B cell (primary cell): ENCODE data around the gene KCNJ12. TPM values are rescaled to one million over a fixed set of nuclear protein-coding genes. Genes with fewer than 3 reads are reported as not detected.

Experiments used
- ATAC-seq: fragments of 200-7000 bp; cut with Tn5 transposase; one replicate; pipeline ENCODE4 v1.10.0; 2021; ENCODE audit warnings: low read depth, mild to moderate bottlenecking, moderate number of reproducible peaks, moderate library complexity
- CTCF ChIA-PET: fragments of 350-600 bp; sonication (Branson Sonifier 250); formaldehyde crosslinking; loops from one replicate; lab custom pipeline; 2021; ENCODE audit warnings: antibody characterized with exemption, inconsistent platforms; lab: Charles Lee
- POLR2A ChIA-PET: fragments of 350-600 bp; sonication (Branson Sonifier 250); formaldehyde crosslinking; loops from one replicate; lab custom pipeline; 2021; ENCODE audit warnings: antibody characterized with exemption; lab: Charles Lee
- DNase-seq: peaks from one replicate; pipeline ENCODE4 v3.0.0; 2013
- H2AFZ ChIP-seq: 2 replicates; pipeline ENCODE4 v1.6.1; 2012; ENCODE audit warnings: mild to moderate bottlenecking, low read depth, low read length; ENCODE audit not compliant: insufficient read depth, poor library complexity, severe bottlenecking
- H3K27ac ChIP-seq, 2 donors: 1 replicate in 1 of 2; 2 replicates in 1 of 2; pipeline ENCODE4 v1.5.1; 2012 to 2013; ENCODE audit warnings: low read length in 2 of 2, mild to moderate bottlenecking in 2 of 2, moderate library complexity in 1 of 2
- H3K27me3 ChIP-seq, 4 experiments: fragments of 200-600 bp in 1 of 4; sonication (generic) in 1 of 4; replicated peaks in 1 of 4; 1 replicate in 2 of 4; 2 replicates in 2 of 4; pipeline versions ENCODE4 v1.6.1 to v1.7.0; 2013 to 2016; ENCODE audit warnings: low read length in 3 of 4, mild to moderate bottlenecking in 2 of 4, mixed read lengths in 1 of 4, moderate library complexity in 1 of 4; ENCODE audit not compliant: insufficient read depth in 4 of 4, control insufficient read depth in 3 of 4; ENCODE audit errors: control extremely low read depth in 1 of 4
- H3K36me3 ChIP-seq, 2 experiments: replicated peaks in 1 of 2; 1 replicate in 1 of 2; 2 replicates in 1 of 2; pipeline versions ENCODE4 v1.6.1 to v1.7.1; 2013; ENCODE audit warnings: low read length in 1 of 2; ENCODE audit not compliant: insufficient read depth in 2 of 2, control insufficient read depth in 1 of 2; ENCODE audit errors: control extremely low read depth in 1 of 2, extremely low read depth in 1 of 2
- H3K4me1 ChIP-seq, 2 donors: fragments of 200-600 bp in 1 of 2; sonication (generic) in 1 of 2; 1 replicate in 1 of 2; 2 replicates in 1 of 2; pipeline versions ENCODE4 v1.5.1 to v1.6.1; 2013 to 2017; ENCODE audit warnings: low read length in 2 of 2; ENCODE audit not compliant: control insufficient read depth in 2 of 2, insufficient read depth in 2 of 2
- H3K4me2 ChIP-seq: replicated peaks from 2 replicates; pipeline ENCODE3; 2012; ENCODE audit warnings: mild to moderate bottlenecking, low read depth, low read length; ENCODE audit not compliant: poor library complexity, severe bottlenecking
- H3K4me3 ChIP-seq, 5 experiments: fragments of 200-600 bp in 1 of 5; sonication (generic) in 1 of 5; 1 replicate in 3 of 5; 2 replicates in 2 of 5; pipeline versions ENCODE4 v1.5.1 to v1.7.0; 2011 to 2016; ENCODE audit warnings: low read length in 4 of 5, mild to moderate bottlenecking in 4 of 5, low read depth in 2 of 5, control low read depth in 1 of 5, moderate library complexity in 1 of 5; ENCODE audit not compliant: insufficient read depth in 1 of 5; ENCODE audit errors: control extremely low read depth in 1 of 5, extremely low read depth in 1 of 5
- H3K79me2 ChIP-seq: fragments of 200-600 bp; sonication (generic); one replicate; pipeline ENCODE4 v1.6.0; 2016; ENCODE audit warnings: low read length; ENCODE audit not compliant: control insufficient read depth, insufficient read depth
- H3K9ac ChIP-seq: fragments of 200-600 bp; sonication (generic); 2 replicates; pipeline ENCODE4 v1.6.1; 2017; ENCODE audit warnings: mild to moderate bottlenecking, low read length, moderate library complexity
- H3K9me3 ChIP-seq, 3 donors: one replicate each; pipeline versions ENCODE4 v1.6.1 to v1.7.1; 2013; ENCODE audit warnings: low read length in 2 of 3; ENCODE audit not compliant: control insufficient read depth in 2 of 3, insufficient read depth in 1 of 3; ENCODE audit errors: control extremely low read depth in 1 of 3
- H4K20me1 ChIP-seq: 2 replicates; pipeline ENCODE4 v1.6.0; 2012; ENCODE audit warnings: mild to moderate bottlenecking, low read length; ENCODE audit not compliant: insufficient read depth, control insufficient read depth, poor library complexity, severe bottlenecking
- H3K27ac Mint-ChIP-seq: one replicate; pipeline ENCODE4 v1.8.0; 2021; ENCODE audit warnings: mixed read lengths
- H3K27me3 Mint-ChIP-seq: one replicate; pipeline ENCODE4 v1.8.0; 2021; ENCODE audit warnings: mixed read lengths
- H3K4me1 Mint-ChIP-seq: one replicate; pipeline ENCODE4 v1.8.0; 2021; ENCODE audit warnings: mixed read lengths
- H3K4me3 Mint-ChIP-seq: one replicate; pipeline ENCODE4 v1.8.0; 2021; ENCODE audit warnings: mixed read lengths
- H3K9me3 Mint-ChIP-seq: one replicate; pipeline ENCODE4 v1.8.0; 2022; ENCODE audit warnings: mixed read lengths; ENCODE audit not compliant: insufficient read depth
- CTCF ChIP-seq: fragments of 200-600 bp; IDR thresholded peaks from one replicate; pipeline ENCODE4 v1.8.0; 2022; ENCODE audit warnings: antibody characterized with exemption, mild to moderate bottlenecking
- EZH2 ChIP-seq: IDR thresholded peaks from 2 replicates; pipeline ENCODE4 v1.6.1; 2012; ENCODE audit warnings: borderline replicate concordance, low read depth, mild to moderate bottlenecking, moderate library complexity, low read length; ENCODE audit not compliant: insufficient read depth, poor library complexity, severe bottlenecking
- WGBS: methylation state at CpG from one replicate; pipeline ENCODE4 v1.1.5; 2013; ENCODE audit warnings: missing lambda C conversion rate; ENCODE audit not compliant: insufficient coverage; 5-methylcytosine and 5-hydroxymethylcytosine counted together
- intact Hi-C: fragments of 100-400 bp; cut with micrococcal nuclease; formaldehyde crosslinking; loops from one replicate; pipeline ENCODE4 v1.10.0; 2022
- polyA plus RNA-seq: library from polyadenylated mRNA; depleted of rRNA; stranded (reverse); fragments of >200 nt; gene quantifications from 2 replicates; pipeline ENCODE4 v1.2.3, GENCODE V29; 2012
- total RNA-seq, 2 donors: library from RNA; stranded (reverse); fragments of 120-200 nt in 1 of 2; gene quantifications; 1 replicate in 1 of 2; 2 replicates in 1 of 2; pipeline versions ENCODE4 v1.2.3 to v1.2.4, GENCODE V29; 2013 to 2022

KCNJ12 gene
- total and polyA plus RNA-seq, 2 donors (not counting 1 experiment from before 2014, with no cell fraction given) = not detected

- no peaks in the 10 kb centered on the region for H3K36me3 ChIP-seq
- H3K9me3 ChIP-seq = no peaks in the 10 kb centered on the region
- peaks cover 0 to 40% (median 10%) of the 10 kb centered on the region in 4 experiments for H3K27me3 ChIP-seq
- H3K27ac ChIP-seq = no peak overlapping the region
- H3K4me3 ChIP-seq = no peak overlapping the region
- no peak overlapping the region for H2AFZ ChIP-seq
- no peaks in the 10 kb centered on the region for H3K9me3 Mint-ChIP-seq
- 86% methylated on average over 16 of the region's 17 CpGs for WGBS
- ChIA-PET POLR2A (no interaction called here), CTCF (no interaction called here)
- intact Hi-C loops = no loop called here
- H4K20me1 ChIP-seq = no peaks in the 10 kb centered on the region
- no peak overlapping the region for H3K4me2 ChIP-seq
- peaks cover 19 to 23% of the 10 kb centered on the region in 2 donors for H3K4me1 ChIP-seq
- TF ChIP-seq EZH2 (no peak), CTCF (no peak)
- H3K79me2 ChIP-seq = no peaks in the 10 kb centered on the region
- peaks cover 31% of the 10 kb centered on the region for H3K27me3 Mint-ChIP-seq
- ATAC-seq = no peak
- no peak overlapping the region for H3K4me3 Mint-ChIP-seq
- peaks cover 25% of the 10 kb centered on the region for H3K4me1 Mint-ChIP-seq
- no peak for DNase-seq
- H3K27ac Mint-ChIP-seq = no peak overlapping the region
- no peak overlapping the region for H3K9ac ChIP-seq
Measured at GRCh38 chr17:21371511-21372081, 4.6 kb upstream of the KCNJ12 start.

DNA sequence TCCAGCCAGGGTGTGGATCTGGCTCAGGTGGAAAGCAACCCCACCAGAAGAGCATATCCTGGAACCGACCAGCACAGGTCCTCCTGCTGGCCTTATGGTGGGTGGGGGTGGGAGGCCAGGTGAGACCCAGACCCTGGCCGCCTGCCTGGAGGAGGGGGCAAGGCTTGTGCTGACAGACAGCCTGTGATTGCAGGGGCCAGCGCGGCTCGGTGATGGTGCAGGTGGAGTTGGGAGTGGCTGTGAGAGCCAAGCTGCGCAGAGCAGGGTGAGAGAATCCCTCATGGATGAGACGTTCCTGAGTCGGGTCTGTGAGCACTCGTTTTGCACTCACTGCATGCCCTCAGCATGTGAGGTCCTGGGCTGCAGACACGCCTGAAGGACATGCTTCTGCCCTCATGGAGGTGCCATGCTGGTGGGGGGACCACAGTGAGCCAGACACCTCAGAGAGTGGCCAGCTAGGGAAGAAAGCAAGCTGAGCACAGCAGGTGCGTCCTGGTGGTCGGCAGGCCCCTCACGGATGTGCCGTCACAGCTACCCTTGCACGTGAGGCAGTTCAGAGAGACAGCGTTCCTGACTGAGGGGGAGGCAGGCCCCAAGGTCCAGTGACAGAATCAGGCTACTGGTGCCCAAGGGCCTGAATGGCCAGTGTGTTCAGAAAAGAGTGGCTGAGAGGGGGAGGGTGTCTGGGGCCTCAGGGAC is 3.8 kb upstream of the KCNJ12 start:
- no peak for TF ChIP-seq EZH2
- TF ChIP-seq CTCF = no peak
- Mint-ChIP-seq H3K9me3 (no peaks in the 10 kb centered on the region), H3K4me3 (no peak overlapping the region), H3K4me1 (peaks cover 29% of the 10 kb centered on the region), H3K27ac (no peak overlapping the region), H3K27me3 (peaks cover 31% of the 10 kb centered on the region)
- no peaks in the 10 kb centered on the region for H3K79me2 ChIP-seq
- CTCF ChIA-PET = no interaction called here
- no peaks in the 10 kb centered on the region for H4K20me1 ChIP-seq
- no peak overlapping the region for H3K4me2 ChIP-seq
- no peak overlapping the region for H3K9ac ChIP-seq
- no peak overlapping the region for H3K27ac ChIP-seq
- no peaks in the 10 kb centered on the region for H3K9me3 ChIP-seq
- H3K36me3 ChIP-seq = no peaks in the 10 kb centered on the region
- POLR2A ChIA-PET = no interaction called here
- intact Hi-C loops = no loop called here
- H3K4me1 ChIP-seq = peaks cover 25 to 30% of the 10 kb centered on the region in 2 donors
- 74% methylated on average over 14 of the region's 16 CpGs for WGBS
- DNase-seq (no peak), ATAC-seq (no peak)
- H3K4me3 ChIP-seq = no peak overlapping the region
- peaks cover 0 to 47% (median 12%) of the 10 kb centered on the region in 4 experiments for H3K27me3 ChIP-seq
- H2AFZ ChIP-seq = no peak overlapping the region
